HL-60 (cell line): ENCODE measurements around the gene MKS1.
A peak's percentile ranks its signal among the peaks of the same experiment; 100 is the strongest.

Experiments
- DNase-seq, 2 experiments: peaks; one replicate each; pipeline ENCODE4 v3.0.0-alpha.2; 2010 to 2020; ENCODE audit warnings: low read depth in 1 of 2, low spot score in 1 of 2
- H3K27ac ChIP-seq: fragments of 250-450 bp; sonication (Bioruptor Pico); replicated peaks from 2 replicates; pipeline ENCODE4 v1.5.1; 2020; ENCODE audit warnings: mild to moderate bottlenecking, moderate library complexity
- H3K27me3 ChIP-seq: fragments of 250-450 bp; sonication (Bioruptor Pico); 2 replicates; pipeline ENCODE4 v1.5.1; 2021; ENCODE audit warnings: mild to moderate bottlenecking, moderate library complexity; ENCODE audit not compliant: insufficient read depth, poor library complexity, severe bottlenecking
- H3K4me3 ChIP-seq: replicated peaks from 2 replicates; pipeline ENCODE4 v1.5.1; 2011; ENCODE audit warnings: mild to moderate bottlenecking, control low read depth, low read length; ENCODE audit not compliant: insufficient read depth
- GABPA ChIP-seq: IDR thresholded peaks from 2 replicates; pipeline ENCODE4 v1.6.1; 2012; ENCODE audit warnings: low read depth
- POLR2AphosphoS5 ChIP-seq: IDR thresholded peaks from 2 replicates; pipeline ENCODE4 v1.6.1; 2012; ENCODE audit warnings: low read depth
- SPI1 ChIP-seq: IDR thresholded peaks from 2 replicates; pipeline ENCODE4 v1.6.1; 2012; ENCODE audit warnings: low read depth, mild to moderate bottlenecking, borderline replicate concordance
- TF ChIP-seq, protein P1 (sequence below): IDR thresholded peaks from one replicate; pipeline ENCODE4 v1.5.1; 2011; ENCODE audit warnings: low read length, control low read depth, inconsistent platforms; ENCODE audit not compliant: insufficient read depth
- TF ChIP-seq, protein P2 (sequence below): IDR thresholded peaks from 2 replicates; pipeline ENCODE4 v1.6.1; 2012; ENCODE audit warnings: low read depth; ENCODE audit not compliant: insufficient replicate concordance

The MKS1 gene

DNA sequence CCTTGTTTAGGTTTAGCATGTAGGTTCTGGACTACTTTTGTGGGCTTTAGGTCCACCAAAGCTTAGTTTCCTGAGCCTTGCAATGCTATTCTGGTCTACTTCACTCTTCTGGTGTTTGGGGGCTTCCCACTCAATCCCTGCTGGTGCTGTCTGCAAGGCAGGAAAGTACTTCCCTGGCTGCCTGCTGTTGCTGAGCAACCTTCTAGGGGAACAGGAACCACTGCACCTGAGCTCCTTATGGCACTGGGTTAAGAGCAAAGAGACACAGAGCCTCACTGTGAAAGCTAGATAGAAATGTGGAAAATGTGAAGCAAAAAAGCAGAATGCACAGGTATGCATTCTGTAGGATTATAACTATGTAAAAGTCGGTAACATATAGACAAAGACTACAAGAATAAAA lies 44.7 kb upstream of the MKS1 start:
- TF ChIP-seq, protein P1, sequence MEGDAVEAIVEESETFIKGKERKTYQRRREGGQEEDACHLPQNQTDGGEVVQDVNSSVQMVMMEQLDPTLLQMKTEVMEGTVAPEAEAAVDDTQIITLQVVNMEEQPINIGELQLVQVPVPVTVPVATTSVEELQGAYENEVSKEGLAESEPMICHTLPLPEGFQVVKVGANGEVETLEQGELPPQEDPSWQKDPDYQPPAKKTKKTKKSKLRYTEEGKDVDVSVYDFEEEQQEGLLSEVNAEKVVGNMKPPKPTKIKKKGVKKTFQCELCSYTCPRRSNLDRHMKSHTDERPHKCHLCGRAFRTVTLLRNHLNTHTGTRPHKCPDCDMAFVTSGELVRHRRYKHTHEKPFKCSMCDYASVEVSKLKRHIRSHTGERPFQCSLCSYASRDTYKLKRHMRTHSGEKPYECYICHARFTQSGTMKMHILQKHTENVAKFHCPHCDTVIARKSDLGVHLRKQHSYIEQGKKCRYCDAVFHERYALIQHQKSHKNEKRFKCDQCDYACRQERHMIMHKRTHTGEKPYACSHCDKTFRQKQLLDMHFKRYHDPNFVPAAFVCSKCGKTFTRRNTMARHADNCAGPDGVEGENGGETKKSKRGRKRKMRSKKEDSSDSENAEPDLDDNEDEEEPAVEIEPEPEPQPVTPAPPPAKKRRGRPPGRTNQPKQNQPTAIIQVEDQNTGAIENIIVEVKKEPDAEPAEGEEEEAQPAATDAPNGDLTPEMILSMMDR: no peak
- TF ChIP-seq GABPA (no peak), SPI1 (no peak), POLR2AphosphoS5 (no peak; the same call in 1 of the 2 replicates)
- TF ChIP-seq, protein P2, sequence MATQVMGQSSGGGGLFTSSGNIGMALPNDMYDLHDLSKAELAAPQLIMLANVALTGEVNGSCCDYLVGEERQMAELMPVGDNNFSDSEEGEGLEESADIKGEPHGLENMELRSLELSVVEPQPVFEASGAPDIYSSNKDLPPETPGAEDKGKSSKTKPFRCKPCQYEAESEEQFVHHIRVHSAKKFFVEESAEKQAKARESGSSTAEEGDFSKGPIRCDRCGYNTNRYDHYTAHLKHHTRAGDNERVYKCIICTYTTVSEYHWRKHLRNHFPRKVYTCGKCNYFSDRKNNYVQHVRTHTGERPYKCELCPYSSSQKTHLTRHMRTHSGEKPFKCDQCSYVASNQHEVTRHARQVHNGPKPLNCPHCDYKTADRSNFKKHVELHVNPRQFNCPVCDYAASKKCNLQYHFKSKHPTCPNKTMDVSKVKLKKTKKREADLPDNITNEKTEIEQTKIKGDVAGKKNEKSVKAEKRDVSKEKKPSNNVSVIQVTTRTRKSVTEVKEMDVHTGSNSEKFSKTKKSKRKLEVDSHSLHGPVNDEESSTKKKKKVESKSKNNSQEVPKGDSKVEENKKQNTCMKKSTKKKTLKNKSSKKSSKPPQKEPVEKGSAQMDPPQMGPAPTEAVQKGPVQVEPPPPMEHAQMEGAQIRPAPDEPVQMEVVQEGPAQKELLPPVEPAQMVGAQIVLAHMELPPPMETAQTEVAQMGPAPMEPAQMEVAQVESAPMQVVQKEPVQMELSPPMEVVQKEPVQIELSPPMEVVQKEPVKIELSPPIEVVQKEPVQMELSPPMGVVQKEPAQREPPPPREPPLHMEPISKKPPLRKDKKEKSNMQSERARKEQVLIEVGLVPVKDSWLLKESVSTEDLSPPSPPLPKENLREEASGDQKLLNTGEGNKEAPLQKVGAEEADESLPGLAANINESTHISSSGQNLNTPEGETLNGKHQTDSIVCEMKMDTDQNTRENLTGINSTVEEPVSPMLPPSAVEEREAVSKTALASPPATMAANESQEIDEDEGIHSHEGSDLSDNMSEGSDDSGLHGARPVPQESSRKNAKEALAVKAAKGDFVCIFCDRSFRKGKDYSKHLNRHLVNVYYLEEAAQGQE: no peak

DNA sequence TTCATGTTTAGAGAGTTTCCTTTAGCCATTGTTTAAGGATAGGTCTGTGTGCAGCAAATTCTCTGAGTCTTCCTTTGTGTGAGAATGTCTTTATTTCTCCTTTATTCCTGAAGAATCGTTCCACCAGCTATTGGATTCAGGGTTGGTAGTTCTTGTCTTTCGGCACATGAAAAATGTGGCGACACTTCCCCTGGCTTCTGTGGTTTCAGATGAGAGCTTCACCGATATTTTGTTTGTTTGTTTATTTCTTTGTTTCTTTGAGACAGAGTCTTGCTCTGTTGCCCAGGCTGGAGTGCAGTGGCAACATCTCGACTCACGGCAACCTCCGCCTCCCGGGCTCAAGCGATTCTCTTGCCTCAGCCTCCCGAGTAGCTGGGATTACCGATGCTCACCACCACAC lies 43.1 kb upstream of the MKS1 start:
- TF ChIP-seq POLR2AphosphoS5: no peak
- no peak for TF ChIP-seq GABPA
- TF ChIP-seq, protein P1: no peak
- TF ChIP-seq, protein P2: no peak
- no peak for TF ChIP-seq SPI1
- Histone ChIP-seq H3K27ac (no peak overlapping the region), H3K4me3 (no peak overlapping the region), H3K27me3 (peaks cover 4% of the 10 kb centered on the region)
- DNase-seq: no peak

More for the DNA sequence above, 44.7 kb upstream of the MKS1 start:
- peaks cover 4% of the 10 kb centered on the region for H3K27me3 ChIP-seq
- no peak overlapping the region for H3K27ac ChIP-seq
- no peak overlapping the region for H3K4me3 ChIP-seq
- DNase-seq: peak; percentile 27 to 28

DNA sequence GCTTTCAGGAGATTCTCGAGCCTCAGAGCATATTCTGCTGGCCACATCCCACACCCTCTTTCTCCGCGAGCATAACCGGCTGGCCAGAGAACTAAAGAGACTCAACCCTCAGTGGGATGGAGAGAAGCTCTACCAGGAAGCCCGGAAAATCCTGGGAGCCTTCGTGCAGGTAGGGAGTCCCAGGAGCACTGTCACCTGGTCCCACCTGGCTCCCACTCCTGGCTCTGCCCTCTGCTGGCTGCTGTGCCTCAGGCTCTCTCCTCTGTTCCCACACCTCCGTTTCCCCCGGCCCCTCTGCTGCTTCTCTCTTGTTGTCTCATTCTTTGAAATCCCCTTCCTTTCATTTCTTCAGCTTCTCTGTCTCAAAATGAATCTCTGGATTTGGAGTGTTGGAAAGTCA lies 35.7 kb upstream of the MKS1 start:
- TF ChIP-seq, protein P2: no peak
- no peak for TF ChIP-seq GABPA
- no peak for TF ChIP-seq POLR2AphosphoS5
- no peak for TF ChIP-seq SPI1
- TF ChIP-seq, protein P1: no peak
- DNase-seq: no peak
- no peaks in the 10 kb centered on the region for H3K27me3 ChIP-seq
- H3K4me3 ChIP-seq: no peak overlapping the region
- H3K27ac ChIP-seq: no peak overlapping the region
